HG02840 (cell line): ENCODE measurements around the gene ODF2.
"Not testable (repeated sequence)": the region's sequence is repeated elsewhere in the genome, so short reads cannot be mapped to it uniquely, and the experiment has no call there.

Experiments used
- ATAC-seq: cut with Tn5 transposase; IDR thresholded peaks from one replicate; pipeline ENCODE4 v1.9.1; 2021; ENCODE audit warnings: mild to moderate bottlenecking, moderate library complexity, moderate number of reproducible peaks; ENCODE audit not compliant: unreplicated experiment, low FRiP score

Gene ODF2

DNA sequence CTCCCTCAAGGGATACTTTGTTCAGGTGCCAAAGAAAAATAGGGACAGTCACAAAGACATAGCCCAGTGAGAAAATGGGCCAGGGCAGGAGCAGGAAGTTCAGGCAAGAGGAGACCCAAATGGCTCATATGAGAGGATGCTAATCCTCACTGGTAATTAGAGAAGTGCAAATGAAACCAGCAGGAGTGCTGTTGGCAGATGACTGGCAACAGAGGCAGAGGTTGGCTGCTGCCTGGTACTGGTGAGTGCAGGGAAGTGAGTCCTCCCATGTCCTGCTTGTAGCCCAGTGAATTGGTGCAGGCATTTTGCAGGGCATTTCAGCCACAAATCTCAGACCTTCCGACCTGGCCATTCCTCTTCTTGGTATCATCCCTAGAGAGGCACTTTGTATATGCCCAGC lies 23.5 kb downstream of the ODF2 start:
- no peak for ATAC-seq

DNA sequence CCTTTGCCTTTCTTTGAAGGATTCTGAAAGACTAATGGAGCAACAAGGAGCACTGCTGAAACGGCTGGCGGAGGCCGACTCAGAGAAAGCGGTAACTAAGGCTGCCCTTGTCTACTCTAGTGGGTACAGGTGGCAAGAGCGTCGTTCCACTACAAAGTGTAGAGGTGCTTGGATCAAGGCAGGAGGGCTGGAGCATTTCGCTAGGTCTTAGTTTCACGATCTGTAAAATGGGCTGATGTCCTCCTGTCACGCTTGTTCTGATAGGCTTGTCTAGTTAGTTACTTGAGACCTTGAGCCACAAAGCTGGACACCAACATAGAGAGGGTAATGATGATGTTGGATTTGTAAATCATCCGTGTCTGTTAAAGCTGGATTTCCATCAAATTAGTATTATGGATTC lies 25.8 kb downstream of the ODF2 start:
- ATAC-seq, result no peak

DNA sequence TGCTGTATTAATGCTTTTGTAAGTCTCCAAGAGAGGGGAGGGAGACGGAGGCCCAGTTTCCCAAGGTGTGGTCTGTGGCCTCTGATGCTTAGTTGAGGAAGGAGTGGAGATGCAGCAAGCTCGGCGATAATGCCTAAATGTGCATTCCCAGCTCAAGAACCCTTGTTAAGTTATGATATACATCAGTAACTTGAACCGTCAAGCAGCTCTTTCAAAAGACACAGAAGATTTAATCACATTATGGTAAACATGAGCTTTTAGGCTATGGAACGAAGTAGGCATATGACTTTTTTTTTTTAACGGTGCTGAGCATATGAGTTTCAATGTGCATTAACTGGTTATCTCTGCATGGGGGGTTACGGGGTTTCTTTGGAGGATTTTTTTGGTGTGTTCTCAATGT lies 26.4 kb downstream of the ODF2 start:
- no peak for ATAC-seq

DNA sequence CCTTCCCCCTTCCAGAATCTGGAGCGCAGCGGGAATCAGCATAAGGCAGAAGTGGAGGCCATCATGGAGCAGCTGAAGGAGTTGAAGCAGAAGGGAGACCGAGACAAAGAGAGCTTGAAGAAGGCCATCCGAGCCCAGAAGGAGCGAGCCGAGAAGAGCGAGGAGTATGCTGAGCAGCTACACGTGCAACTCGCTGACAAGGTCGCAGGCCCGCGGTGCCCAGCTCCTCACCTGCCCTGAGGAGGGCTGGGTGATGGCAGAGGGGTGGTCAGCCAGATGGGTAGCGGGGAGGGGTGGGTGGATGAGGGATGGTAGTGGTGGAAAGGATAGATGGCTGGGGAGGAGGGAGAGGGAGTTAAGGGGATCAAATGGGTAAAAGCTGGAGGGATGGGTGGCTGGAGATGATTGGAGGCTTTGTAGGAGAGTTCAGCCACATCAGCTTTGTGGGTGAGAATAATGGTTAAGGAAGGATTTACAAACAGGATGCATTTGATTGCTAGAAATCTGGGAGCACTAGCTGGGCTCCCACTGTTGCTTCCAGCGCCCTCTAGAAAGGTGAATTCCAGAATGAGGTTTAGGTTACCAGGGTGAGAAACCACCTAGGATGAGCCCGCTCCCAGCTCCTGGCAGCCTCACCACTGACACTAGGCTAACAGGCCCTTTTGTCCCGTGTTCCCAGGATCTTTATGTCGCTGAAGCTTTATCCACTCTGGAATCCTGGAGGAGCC lies 29.0 kb downstream of the ODF2 start:
- ATAC-seq, result no peak

DNA sequence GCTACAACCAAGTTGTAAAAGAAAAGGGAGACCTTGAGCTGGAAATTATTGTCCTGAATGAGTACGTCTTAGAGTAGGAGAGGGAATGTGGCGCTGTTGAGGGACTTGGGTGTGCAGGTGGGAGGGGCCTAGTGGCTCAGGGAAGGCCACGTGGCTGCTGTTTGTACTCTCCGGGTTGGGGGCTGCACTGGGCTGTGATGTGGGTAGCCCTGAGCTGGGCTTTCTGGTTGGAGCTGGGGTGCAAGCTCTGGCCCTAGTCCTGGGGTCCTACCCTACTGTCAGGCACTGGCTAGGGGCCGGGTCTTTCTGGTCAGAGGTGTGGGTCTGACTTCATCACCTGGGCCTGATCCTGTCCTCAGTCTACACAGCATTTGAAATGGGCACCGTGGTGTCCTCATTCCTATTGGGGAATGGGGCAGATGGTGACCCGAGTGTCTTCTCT lies 29.6 kb downstream of the ODF2 start:
- no peak for ATAC-seq

DNA sequence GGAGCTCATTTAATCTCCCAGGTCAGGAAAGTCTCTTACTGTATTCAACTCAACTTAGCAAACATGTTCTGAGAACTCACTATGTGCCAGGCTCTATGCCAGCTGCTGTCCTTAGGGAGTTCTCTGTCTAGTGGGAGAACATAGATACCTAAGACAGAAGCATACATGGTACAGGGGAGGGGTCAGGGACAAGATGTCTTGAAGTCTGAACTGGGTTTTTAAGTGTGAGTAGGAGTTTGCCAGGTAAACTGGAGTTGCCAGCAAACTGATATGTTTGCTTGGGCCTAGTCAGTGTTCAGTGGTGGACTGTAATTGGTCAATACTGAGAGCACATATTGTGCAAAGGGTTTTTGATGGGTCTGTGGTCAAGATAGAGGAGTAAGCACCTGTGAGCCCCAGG lies 30.4 kb downstream of the ODF2 start:
- no peak for ATAC-seq

DNA sequence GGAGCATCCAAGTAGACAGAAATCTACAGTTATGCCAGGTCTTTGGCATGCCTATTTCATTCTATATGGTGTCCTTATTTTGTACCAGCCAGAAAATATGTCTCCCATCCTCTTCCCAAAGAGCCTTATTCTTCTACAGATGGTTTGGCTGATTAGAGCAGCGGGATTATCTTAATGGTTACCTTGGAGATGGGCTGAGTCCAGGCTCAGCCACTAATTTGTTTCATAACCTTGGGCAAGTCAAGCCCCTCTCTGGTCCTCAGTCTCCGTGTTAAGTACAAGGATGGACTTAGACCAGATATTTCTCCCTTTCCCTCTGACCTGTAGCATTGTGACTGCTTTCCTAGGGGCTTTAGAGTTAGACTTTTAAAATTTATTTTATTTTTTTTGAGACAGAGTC lies 37.6 kb downstream of the ODF2 start:
- no peak for ATAC-seq

DNA sequence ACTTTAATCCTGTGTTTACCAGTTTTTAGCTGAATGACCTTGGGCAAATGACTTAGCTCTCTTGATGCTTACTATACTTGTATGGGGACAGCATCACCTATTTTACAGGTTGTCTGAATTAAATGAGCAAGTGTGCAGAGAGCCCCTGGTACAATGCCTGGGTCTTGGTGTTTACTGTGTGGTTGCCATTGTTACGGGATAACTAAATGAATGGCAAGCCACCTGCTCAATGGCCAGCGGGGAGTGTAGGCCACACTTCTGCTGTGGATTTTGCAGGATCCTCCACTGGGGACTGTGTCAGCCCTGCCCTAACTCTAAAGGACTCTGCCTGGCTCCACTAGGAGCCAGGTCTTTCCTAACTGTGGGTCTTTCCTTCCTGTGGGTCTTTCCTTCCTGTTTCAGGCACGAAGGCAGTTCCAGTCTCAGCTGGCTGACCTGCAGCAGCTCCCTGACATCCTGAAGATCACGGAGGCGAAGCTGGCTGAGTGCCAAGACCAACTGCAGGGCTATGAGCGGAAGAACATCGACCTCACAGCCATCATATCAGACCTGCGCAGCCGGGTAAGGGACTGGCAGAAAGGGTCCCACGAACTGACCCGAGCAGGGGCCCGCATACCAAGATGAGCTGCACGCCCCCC lies 38.4 kb downstream of the ODF2 start:
- ATAC-seq, result no peak

DNA sequence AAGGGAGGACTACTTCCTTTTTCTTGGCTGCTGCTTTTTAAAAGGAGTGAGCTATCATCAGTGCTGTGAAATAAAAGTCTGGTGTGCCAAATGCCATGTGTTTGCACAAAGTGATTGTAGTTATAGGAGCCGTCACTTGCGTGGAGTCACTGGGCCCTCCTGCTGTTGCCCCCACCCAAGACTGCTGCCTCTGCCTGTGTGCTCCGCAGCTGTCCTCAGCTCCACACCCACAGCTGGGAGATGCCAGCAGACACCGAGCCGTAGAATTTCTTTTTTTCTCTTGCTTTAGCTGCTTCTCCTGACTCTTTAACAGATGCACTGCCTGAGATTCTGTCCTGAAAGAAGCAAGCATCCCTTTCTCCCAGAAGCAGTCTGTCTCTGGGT lies 38.9 kb downstream of the ODF2 start:
- no peak for ATAC-seq

DNA sequence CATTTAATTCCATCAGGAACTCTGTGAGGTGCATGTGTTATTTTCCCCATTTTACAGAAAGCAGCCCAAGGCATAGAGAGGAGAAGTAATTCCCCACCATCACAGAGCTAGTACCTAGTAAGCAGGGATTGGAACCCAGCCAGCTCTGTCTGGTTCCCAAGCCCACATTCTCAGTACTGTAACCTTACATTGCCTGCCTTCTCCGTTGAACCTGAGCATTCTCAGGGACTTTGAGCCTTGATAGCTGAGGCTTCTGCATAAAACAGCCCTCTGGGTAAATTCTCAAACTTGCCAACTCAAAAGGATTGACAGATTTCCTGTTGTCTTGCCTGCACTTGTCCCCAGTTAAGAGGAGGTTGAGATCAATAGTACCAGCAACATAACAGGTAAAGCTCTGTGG lies 39.5 kb downstream of the ODF2 start:
- ATAC-seq, result no peak

DNA sequence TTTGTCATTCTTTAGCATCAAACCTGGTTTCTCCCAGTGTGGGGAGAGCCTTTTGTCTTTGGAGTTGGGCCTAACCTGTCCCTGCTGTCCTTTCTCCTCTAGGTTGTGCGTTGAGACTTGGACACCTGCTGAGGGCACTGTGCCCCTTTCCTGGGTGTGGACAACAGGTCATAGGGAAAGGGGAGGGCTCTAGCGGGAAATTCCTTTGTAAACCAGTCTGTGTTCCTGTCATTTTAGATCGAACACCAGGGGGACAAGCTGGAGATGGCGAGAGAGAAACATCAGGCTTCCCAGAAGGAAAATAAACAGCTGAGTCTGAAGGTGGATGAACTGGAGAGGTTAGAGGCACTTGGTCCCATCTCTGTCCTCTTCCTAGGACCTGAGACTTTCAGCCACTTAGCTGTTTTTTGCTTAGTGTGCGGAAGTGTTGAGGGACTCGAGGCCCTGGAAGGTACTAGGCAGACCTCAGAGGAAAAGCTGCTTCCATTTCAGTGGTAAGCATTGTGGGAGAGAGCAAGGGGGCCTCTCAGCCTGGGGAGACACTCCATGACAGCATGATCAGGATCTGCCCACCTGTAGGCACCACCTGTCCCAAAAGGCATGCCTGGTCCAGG lies 40.1 kb downstream of the ODF2 start:
- no peak for ATAC-seq

DNA sequence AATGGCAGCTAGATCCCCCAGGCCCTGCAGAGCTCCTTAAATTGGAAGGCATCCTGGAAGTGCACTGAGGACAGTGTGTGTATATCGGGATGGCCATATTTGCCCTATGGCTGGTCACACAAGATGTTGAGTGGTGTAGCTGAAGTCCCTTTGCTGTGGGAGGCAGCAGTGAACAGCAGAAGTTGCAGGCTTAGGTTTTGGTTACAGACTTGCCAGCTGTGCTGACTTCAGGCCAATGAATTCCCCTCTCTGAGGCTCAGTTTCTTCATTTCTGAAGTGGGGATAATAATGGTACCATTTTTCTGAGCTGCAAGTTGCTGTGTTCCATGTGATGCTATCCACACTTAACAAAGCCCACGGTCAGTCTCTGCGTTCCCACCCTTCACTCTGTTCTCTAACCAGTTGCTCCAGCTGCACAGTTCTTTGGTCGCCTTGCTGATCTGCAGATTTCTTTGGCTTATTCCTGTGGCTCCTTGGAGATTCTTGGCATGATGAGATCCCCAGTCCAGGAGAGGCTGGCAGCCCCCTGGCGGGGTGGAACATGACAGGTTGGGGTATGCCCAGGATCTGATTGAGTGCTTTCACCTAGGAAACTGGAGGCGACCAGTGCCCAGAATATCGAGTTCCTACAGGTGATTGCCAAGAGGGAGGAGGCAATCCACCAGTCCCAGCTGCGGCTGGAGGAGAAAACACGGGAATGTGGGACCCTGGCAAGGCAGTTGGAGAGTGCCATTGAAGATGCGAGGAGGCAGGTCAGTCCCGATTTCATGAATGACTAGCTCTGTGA lies 42.2 kb downstream of the ODF2 start:
- no peak for ATAC-seq

DNA sequence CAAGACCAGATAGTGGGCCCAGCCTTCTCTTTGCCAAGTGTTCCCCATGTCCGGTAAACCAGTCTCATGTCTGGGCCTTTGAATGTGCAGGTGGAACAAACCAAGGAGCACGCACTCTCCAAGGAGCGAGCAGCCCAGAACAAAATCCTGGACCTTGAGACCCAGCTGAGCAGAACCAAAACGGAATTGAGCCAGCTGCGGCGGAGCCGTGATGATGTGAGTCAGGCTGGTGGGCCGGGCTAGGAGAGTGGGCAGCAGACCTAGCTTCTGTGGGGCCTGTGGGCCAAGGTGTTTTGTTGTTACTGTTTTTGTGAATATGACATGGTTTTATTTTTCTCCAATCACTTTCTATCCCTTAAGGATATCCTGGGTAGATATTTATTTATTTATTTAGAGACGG lies 43.1 kb downstream of the ODF2 start:
- ATAC-seq, result no peak

DNA sequence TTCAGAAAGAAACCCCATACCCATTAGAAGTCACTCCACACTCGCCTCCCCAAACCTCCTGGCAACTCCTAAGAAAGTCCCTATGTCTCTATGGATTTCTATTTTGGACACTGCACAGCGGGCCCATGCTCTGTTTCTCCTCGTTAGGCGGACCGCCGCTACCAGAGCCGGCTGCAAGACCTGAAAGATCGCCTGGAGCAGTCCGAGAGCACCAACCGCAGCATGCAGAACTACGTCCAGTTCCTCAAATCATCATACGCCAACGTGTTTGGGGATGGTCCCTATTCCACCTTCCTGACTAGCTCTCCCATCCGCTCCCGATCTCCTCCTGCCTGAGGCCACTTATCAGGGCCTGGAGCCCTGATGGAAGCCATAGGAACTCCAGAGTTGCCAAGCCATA lies 44.1 kb downstream of the ODF2 start:
- ATAC-seq, result no peak

DNA sequence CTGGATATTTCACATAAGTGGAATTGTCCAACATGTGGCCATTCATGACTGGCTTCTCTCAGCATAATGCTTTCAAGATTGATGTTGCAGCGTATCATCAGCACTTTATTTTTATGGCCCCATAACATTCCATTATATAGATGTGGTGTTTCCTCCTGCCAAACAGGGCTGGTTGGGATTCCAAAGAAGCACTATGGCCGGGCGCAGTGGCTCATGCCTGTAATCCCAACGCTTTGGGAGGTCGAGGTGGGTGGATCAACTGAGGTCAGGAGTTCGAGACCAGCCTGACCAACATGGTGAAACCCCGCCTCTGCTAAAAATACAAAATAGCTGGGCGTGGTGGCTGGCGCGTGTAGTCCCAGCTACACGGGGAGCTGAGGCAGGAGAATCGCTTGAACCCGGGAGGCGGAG lies 47.6 kb downstream of the ODF2 start:
- not testable (repeated sequence) for ATAC-seq

DNA sequence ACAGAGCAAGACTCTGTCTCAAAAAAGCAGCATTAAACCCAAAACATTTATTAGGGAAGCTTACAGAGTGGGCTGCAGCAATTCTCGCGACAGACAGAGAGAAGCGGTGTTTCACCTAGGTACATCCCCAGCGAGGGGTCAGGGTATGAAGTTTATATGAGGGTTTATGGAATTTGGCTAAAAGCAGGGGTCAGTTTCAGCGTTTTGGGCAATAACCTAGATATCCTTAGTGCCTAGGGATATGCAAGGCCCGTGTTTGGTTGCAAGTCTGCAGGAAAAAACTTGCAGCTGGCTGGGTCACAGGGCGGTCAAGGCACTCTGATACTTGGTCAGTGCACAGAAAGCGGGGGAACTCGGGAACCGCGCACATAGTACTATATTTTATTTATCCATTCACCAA lies 48.1 kb downstream of the ODF2 start:
- no peak for ATAC-seq

DNA sequence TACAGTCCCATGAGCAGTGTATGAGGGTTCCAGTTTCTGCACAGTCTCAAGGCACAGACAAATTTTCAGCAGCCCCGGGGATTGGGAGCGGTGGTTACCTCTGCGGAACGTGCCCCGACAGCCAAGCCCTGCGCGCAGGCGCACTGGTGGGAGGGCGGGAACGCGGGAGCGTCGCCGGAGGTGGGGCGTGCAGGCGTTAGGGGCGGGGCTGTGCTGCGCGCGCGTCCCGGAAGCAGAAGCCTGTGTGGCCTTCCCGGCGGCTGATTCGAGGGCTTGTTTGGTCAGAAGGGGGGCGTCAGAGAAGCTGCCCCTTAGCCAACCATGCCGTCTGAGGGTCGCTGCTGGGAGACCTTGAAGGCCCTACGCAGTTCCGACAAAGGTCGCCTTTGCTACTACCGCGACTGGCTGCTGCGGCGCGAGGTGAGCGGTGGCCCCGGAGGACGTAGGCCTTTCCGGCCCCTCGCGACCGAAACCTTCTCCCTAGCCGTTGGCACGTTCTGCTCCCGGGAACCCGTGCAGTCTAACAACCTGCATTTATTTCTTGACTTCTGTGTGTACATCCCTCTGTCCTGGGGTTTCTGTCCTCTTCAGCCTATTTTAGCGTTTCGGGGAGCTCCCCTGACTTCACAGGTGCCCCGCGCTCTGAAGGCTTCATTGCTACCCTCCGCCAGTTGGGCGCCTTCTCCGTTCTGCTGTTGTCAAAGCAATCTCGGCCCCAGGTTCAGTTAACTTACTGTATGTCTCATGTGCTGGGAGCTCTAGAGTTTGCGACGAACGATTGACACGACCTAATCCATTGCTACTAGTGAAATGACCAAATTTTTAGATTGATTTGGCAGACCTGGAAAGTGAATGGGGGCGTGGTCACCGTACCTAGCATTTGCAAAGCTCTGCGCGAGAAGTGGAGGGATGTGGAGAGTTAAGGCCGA lies 48.9 kb downstream of the ODF2 start, which contains the start of gene GLE1:
GLE1 (plus strand) TSS at position 235 of the 929 bp plus-strand sequence; CDS start at position 322, 87 bp downstream.
- peak; percentile 92 for ATAC-seq

DNA sequence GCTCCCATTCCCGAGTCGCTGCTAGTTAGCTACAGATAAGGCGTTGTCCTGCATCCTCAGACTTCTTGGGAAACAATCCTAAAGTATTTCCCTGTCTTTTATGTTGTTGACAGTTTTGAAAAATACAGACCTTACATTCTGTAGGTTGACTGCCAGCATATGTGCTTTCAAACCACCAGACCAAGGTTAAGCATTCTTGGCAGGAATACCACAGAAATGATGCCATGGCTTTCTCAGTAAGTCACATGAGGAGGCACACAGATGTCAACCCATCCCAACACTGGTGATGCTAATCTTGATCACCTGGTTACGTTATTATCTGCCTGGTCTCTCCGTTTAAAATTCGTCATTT lies 49.6 kb downstream of the ODF2 start:
- ATAC-seq, result no peak

DNA sequence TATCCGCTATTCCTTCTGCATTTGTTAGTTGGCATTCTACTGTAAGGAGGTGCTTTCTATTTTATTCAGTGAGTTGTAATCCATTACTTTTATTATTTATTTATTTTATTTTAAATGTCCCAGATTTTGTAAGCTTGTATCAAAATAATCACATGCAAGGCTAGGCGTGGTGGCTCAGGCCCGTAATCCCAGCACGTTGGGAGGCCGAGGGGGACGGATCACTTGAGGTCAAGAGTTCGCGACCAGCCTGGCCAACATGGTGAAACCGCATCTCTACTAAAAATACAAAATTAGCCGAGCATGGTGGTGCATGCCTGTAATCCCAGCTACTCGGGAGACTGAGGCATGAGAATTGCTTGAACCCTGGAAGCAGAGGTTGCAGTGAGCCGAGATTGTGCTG lies 50.1 kb downstream of the ODF2 start:
- ATAC-seq, result not testable (repeated sequence)

DNA sequence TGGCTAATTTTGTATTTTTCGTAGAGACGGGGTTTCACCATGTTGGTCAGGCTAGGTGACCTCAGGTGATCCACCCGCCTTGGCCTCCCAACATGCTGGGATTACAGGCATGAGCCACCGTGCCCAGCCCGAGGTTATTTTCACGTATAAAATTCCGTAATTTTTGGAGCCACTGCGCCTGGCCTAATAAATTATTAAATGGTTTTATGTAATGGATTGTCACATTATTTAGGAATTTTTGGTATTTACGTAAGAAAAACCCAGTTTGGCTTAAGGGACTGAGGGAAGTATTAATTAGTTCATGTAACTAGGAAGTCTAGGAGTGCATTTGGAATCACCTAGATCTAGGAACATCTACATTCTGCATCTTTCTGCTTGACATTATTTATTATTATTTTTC lies 57.0 kb downstream of the ODF2 start:
- ATAC-seq, result no peak
